ENCODE measurements around the gene NAALAD2.
"Not testable (repeated sequence)": the region's sequence is repeated elsewhere in the genome, so short reads cannot be mapped to it uniquely, and the experiment has no call there.

DNA sequence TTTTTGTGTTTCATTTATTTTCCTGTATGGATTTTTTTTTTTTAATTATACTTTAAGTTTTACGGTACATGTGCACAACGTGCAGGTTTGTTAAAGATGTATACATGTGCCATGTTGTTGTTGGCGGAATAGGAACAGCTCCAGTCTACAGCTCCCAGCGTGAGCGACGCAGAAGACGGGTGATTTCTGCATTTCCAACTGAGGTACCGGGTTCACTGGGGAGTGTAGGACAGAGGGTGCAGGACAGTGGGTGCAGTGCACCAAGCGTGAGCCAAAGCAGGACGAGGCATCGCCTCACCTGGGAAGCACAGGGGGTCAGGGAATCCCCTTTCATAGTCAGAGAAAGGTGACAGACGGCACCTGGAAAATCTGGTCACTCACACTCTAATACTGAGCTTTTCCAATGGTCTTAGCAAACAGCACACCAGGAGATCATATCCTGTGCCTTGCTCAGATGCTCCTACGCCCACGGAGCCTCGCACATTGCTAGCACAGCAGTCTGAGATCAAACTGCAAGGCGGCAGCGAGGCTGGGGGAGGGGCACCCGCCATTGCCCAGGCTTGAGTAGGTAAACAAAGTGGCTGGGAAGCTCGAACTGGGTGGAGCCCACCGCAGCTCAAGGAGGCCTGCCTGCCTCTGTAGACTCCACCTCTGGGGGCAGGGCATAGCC lies 105.6 kb downstream of the NAALAD2 start:
- TF ChIP-seq, protein P1, sequence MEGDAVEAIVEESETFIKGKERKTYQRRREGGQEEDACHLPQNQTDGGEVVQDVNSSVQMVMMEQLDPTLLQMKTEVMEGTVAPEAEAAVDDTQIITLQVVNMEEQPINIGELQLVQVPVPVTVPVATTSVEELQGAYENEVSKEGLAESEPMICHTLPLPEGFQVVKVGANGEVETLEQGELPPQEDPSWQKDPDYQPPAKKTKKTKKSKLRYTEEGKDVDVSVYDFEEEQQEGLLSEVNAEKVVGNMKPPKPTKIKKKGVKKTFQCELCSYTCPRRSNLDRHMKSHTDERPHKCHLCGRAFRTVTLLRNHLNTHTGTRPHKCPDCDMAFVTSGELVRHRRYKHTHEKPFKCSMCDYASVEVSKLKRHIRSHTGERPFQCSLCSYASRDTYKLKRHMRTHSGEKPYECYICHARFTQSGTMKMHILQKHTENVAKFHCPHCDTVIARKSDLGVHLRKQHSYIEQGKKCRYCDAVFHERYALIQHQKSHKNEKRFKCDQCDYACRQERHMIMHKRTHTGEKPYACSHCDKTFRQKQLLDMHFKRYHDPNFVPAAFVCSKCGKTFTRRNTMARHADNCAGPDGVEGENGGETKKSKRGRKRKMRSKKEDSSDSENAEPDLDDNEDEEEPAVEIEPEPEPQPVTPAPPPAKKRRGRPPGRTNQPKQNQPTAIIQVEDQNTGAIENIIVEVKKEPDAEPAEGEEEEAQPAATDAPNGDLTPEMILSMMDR (IDR thresholded peaks at IDR 0.05; ENCODE audit: low read length) = not testable (repeated sequence)
- not testable (repeated sequence) for TF ChIP-seq EZH2phosphoT487 (IDR thresholded peaks at IDR 0.05; ENCODE audit: low read length); EZH2 (optimal IDR thresholded peaks at IDR 0.05; ENCODE audit: low read depth, low read length)

All from MM.1S (cell line).